Activated naive CD4-positive, alpha-beta T cell treated with Interleukin-2 at 50 U/mL for 16 hours (primary cell): Measurements from ENCODE around the gene NEDD4L.

Source experiments
- DNase-seq: peaks from one replicate; pipeline ENCODE4 v3.0.0-alpha.2; 2020

Gene NEDD4L

GRCh38 chr18:58096658-58097057 lies 52.6 kb downstream of the NEDD4L start:
- DNase-seq, result no peak

- DNase-seq, result no peak
Observed at GRCh38 chr18:58097121-58097906, 53.3 kb downstream of the NEDD4L start.

- no peak for DNase-seq
Observed at GRCh38 chr18:58097907-58098166, 53.8 kb downstream of the NEDD4L start.

- no peak for DNase-seq
Observed at GRCh38 chr18:58098706-58099105, 54.7 kb downstream of the NEDD4L start.

- no peak for DNase-seq
Observed at GRCh38 chr18:58100154-58100553, 56.1 kb downstream of the NEDD4L start.

- no peak for DNase-seq
Observed at GRCh38 chr18:58101291-58101794, 57.3 kb downstream of the NEDD4L start.

GRCh38 chr18:58102018-58102417 lies 58.0 kb downstream of the NEDD4L start:
- DNase-seq, result no peak

GRCh38 chr18:58102875-58103274 lies 58.8 kb downstream of the NEDD4L start:
- DNase-seq, result no peak

GRCh38 chr18:58103339-58103985 lies 59.4 kb downstream of the NEDD4L start:
- DNase-seq, result no peak

- DNase-seq, result no peak
Observed at GRCh38 chr18:58104096-58104495, 60.1 kb downstream of the NEDD4L start.

- no peak for DNase-seq
Observed at GRCh38 chr18:58105206-58105887, 61.3 kb downstream of the NEDD4L start.

- no peak for DNase-seq
Observed at GRCh38 chr18:58105888-58106260, 61.8 kb downstream of the NEDD4L start.

- no peak for DNase-seq
Observed at GRCh38 chr18:58106289-58107070, 62.5 kb downstream of the NEDD4L start.

GRCh38 chr18:58109256-58109655 lies 65.2 kb downstream of the NEDD4L start:
- DNase-seq, result no peak

- DNase-seq, result no peak
Observed at GRCh38 chr18:58110398-58110797, 66.4 kb downstream of the NEDD4L start.

- DNase-seq, result no peak
Observed at GRCh38 chr18:58112174-58112573, 68.1 kb downstream of the NEDD4L start.

GRCh38 chr18:58113337-58113736 lies 69.3 kb downstream of the NEDD4L start:
- DNase-seq, result no peak

GRCh38 chr18:58114766-58115165 lies 70.7 kb downstream of the NEDD4L start:
- no peak for DNase-seq

GRCh38 chr18:58116818-58117217 lies 72.8 kb downstream of the NEDD4L start:
- no peak for DNase-seq

- DNase-seq, result no peak
Observed at GRCh38 chr18:58117786-58118403, 73.9 kb downstream of the NEDD4L start.

- DNase-seq, result no peak
Observed at GRCh38 chr18:58118536-58118935, 74.5 kb downstream of the NEDD4L start.

- no peak for DNase-seq
Observed at GRCh38 chr18:58119819-58120218, 75.8 kb downstream of the NEDD4L start.

GRCh38 chr18:58124475-58124874 lies 80.4 kb downstream of the NEDD4L start:
- DNase-seq, result no peak
